Limb (tissue), 2 donors: ENCODE results near the gene LMTK3.
A peak's percentile ranks its signal among the peaks of the same experiment; 100 is the strongest.
"Not testable (repeated sequence)": the region's sequence is repeated elsewhere in the genome, so short reads cannot be mapped to it uniquely, and the experiment has no call there.

Experiments used
- DNase-seq, 2 donors: peaks; one replicate each; pipeline ENCODE4 v3.0.0-alpha.2; 2016; ENCODE audit errors: extremely low spot score in 2 of 2

LMTK3 gene

DNA sequence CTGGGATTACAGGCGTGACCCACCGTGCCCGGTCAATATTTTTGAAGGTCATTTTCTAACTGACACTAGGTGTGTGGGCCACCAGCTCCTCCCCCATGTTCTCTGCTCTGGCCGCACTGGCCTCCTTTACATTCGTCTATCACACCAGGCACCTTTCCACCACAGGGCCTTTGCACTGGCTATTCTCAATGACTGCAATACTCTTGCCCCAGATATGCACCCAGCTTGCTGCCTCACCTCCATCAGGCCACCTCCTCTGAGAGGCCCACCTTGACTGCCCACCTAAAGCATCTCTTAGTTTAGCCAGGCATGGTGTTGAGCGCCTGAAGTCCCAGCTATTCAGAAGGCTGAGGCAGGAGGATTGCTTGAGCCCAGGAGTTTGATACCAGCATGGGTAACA is 30.2 kb upstream of the LMTK3 start:
- DNase-seq, result no peak

DNA sequence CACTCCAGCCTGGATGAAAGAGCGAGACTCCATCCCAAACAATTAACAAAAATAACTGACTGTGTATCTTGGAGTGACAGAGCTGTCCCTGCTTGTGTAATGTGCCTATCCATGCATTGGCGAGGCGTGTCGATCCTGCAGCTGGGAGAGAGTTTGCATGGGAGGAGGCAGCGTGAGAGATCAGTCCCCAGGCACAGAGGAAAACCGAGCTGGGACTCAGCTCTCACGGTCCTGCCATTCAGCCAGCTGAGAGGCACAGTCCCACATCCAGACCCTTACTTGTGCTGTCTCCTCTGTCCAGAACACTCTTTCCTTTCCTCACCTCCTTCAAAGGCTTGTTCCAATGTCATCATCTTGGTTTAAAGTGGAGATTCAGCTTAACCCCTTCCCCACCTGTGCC is 28.5 kb upstream of the LMTK3 start:
- no peak for DNase-seq

DNA sequence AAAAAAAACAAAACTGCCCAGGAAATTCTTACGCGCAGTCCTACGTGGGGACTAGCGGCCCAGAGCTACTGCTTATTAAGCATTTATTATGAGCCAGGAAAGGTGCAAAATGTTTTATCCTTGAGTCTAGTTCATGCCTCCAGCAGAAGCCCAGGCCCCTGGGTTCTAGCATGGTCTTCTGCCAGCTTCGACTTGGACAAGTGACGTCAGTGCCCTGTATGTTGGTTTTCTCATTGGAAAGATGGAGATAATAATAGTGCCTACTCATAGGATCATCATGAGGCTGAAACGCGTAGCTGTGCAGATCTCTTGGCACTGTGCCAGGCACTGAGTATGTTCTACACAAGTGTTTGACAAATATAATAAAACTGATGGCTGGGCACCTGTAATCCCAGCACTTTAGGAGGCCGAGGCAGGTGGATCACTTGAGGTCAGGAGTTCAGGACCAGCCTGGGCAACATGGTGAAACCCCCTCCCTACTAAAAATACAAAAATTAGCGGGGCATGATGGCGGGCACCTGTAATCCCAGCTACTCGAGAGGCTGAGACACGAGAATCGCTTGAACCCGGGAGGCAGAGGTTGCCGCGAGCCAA is 28.0 kb upstream of the LMTK3 start:
- no peak for DNase-seq

DNA sequence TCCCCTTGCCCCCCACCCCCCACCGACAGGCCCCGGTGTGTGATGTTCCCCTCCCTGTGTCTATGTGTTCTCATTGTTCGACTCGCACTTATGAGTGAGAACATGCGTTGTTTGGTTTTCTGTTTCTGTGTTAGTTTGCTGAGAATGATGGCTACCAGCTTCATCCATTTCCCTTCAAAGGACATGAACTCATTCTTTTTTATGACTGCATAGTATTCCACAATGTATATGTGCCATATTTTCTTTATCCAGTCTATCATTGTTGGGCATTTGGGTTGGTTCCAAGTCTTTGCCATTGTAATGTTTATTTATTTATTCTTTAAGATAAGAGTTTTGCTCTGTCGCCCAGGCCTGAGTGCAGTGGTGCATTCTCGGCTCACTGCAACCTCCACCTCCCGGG is 26.4 kb upstream of the LMTK3 start:
- DNase-seq, result not testable (repeated sequence)

DNA sequence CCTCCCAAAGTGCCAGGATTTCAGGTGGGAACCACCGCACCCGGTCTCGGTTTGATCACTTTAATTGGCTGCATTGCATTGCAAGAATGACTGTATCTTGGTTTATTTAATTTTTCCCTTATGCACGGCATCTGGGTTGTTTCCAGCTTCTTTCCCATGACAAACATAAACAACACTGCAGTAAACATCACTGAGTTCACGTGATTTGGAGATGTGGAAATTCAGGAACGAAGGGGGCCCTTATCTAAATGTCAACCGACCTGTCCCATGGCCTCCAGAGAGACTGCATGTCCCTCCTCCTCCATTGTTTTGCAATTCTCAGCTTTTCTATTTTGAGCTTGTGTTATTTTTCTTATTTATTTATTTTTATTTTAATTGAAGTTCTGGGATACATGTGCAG is 25.9 kb upstream of the LMTK3 start:
- DNase-seq, result no peak

DNA sequence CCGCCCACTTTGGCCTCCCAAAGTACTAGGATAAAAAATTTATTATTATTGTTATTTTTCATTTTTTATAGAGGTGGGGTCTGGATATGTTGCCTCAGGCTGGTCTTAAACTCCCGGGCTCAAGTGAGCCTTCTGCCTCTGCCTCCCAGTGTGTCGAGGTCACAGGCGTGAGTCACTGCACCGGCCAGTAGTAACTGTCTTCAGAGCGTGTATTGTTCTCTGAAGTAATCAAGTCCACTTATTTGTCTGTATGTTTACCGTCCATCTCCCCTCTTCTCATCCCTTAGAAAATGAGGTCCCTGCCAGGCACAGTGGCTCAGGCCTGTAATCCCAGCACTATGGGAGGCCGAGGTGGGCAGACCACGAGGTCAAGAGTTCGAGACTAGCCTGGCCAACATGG is 22.1 kb upstream of the LMTK3 start:
- DNase-seq, result no peak

DNA sequence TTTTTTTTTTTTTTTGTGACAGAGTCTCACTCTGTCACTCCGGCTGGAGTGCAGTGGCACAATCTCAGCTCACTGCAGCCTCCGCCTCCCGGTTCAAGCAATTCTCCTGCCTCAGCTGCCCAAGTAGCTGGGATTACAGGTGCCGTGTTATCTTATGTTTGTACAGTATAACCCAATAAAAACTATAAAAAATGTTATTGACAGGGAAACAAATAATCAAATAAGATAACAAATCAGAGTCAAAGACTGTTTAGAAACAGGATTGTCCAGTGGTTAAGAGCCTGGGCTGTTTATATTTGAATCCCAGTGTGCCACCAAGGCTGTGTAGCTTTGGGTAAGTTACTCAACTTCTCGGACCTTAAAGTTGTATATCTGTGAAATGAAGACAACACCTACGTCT is 19.1 kb upstream of the LMTK3 start:
- no peak for DNase-seq

DNA sequence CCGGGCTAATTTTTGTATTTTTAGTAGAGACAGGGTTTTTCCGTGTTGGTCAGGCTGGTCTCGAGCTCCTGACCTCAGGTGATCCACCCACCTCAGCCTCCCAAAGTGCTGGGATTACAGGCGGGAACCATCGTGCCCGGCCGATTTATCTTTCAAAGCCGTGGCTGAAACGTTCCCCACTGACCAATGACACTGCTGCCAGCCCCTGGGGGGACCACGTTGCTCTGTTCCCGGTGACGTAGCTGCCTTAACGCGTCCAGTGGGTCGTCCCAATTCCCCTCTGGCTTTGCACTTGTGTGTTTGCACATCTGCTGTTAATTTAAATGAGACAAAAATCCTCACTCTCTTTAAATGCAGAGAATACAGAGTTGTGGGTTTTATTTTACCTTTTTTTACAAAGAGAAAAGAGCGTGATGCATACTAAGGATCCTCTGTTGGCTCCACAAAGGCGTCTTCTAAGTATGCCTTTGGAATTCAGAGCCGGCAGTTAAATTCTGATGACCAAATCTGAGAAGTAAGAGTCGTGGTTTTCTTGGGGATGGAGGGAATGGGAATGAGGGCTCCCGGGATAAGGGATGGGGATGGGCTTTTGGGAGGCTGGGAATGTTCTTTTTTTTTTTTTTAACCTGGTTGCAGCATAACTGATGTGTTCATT is 18.6 kb upstream of the LMTK3 start:
- no peak for DNase-seq

DNA sequence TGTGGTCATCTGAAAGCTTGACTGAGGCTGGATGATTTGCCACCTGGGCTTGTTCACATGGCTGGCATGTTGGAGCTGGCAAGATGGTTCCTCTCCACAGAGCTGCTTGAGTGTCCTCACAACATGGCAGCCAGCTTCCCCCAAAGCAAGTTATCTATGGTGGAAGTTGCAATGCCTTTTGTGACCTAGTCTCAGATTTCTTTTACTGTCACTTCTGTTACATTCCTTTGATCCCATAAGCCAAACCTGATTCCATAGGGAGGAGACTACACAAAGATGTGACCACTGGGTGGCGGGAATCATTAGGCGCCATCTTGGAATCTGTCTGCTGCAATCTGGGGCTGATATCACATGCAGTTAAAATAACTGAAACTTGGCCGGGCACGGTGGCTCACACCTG is 17.5 kb upstream of the LMTK3 start:
- no peak for DNase-seq

DNA sequence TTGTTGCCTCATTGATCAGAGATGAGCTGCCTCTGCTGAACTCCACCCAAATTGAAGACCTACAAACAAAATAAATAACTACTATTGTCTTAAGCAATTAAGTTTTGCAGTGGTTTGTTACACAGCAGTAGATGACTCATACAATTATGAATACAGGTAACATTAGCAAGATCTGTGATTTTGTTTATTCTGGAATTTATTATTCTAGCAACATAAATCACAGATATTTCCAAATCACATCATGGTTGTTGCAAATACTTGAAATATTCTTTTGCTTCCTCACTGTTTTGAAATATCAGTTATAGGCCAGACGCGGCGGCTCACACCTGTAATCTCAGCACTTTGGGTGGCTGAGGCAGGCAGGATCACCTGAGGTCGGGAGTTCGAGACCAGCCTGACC is 13.1 kb upstream of the LMTK3 start:
- DNase-seq, result no peak

DNA sequence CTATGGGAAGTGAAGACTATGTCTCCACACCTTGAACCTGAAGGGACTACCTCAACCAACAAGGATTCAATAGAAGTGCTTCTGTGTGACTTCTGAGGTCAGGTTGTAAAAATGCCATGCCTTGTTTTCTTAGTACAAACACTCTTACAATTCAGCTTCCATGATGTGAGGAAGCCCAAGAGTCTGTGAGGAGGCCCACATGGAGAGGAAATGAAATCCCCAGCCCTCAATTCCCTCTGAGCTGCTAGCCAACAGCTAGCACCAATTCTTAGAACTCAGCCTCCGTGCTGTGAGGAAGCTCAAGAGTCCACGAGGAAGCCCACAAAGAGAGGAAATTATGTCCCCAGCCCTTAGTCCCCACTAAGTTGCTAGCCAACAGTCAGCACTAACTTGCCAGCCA is 12.6 kb upstream of the LMTK3 start:
- DNase-seq, result no peak

DNA sequence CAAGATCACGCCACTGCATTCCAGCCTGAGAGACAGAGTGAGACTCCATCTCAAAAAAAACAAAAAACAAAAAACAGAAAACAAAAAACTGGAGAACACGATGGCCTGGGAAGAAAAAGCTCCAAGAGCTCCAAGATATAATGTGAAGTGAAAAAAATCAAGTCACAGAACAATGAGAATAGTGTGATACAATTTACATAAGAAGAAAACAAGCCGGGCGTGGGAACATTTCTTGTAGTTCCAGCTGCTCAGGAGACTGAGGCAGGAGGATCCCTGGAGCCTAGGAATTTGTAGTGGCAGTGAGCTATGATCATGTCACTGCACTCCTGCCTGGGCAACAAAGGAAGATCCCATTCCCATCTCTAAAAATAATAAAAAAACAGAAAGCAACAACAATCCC is 8.5 kb upstream of the LMTK3 start:
- DNase-seq, result no peak

DNA sequence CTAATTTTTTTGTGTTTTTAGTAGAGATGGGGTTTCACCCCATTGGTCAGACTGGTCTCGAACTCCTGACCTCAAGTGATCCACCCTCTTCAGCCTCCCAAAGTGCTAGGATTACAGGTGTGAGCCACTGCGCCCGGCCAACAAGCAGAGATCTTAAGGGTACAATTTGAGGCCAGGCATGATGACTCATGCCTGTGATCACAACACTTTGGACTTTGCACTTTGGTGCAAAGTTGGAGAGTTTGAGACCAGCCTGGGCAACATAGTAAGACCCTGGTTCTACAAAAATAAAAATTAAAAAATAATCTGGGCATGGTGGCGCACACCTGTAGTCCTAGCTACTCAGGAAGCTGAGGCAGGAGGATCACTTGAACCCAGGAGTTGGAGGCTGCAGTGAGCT is 7.8 kb upstream of the LMTK3 start:
- DNase-seq, result not testable (repeated sequence)

DNA sequence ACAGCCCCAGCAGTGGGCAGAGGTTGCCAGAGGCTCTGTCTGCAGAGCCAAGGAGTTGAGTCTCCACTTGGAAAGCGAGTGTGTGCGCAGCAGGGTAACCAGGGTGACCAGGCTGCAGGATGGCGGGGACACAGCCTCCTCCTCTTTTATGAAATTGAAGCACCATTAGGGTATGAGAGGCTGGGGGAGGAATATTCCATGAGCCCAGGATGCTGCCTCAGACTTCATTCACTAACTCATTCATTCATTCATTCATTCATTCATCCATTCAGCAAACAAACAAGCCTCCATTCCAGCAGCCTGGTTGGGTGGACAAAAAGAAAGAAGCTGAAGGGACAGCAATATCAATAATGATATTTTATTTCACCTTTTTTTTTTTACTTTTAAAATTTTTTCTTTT is 6.6 kb upstream of the LMTK3 start:
- DNase-seq, result no peak

DNA sequence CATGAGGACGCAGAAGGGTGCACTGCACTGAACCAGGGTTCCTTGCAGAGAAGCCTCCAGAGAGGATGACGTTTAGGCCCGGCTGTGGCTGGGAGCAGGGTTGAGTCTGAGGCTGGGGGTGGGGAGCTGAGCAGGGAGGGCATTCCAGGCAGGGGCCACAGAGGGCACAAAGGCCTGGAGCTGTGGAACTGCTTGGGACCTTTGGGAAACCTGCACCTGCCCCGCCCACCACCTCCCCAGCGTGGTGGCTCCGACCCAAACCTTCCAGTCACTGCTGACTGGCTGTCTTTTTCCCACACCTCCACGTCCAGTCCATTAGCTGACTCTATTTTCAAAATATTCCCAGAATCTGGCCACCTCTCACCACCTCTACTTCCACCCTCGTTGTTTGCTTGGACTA is 4.9 kb upstream of the LMTK3 start:
- no peak for DNase-seq

DNA sequence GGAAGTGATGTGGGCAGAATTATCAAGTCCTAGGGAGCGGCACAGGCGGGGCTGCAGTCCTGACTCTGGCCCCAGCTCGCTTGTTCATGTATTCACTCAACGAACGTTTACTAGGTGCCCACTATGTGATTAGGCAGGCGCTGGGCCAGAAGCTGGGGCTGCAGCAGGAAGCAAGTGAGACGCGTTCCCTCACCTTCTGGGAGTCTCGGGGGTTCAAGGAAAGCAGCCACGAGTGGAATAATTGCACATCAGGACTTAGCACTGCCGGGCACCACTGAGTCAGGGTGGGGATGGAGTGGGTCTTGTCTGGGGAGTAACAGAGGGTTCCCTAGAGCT is 2.5 kb upstream of the LMTK3 start:
- no peak for DNase-seq

DNA sequence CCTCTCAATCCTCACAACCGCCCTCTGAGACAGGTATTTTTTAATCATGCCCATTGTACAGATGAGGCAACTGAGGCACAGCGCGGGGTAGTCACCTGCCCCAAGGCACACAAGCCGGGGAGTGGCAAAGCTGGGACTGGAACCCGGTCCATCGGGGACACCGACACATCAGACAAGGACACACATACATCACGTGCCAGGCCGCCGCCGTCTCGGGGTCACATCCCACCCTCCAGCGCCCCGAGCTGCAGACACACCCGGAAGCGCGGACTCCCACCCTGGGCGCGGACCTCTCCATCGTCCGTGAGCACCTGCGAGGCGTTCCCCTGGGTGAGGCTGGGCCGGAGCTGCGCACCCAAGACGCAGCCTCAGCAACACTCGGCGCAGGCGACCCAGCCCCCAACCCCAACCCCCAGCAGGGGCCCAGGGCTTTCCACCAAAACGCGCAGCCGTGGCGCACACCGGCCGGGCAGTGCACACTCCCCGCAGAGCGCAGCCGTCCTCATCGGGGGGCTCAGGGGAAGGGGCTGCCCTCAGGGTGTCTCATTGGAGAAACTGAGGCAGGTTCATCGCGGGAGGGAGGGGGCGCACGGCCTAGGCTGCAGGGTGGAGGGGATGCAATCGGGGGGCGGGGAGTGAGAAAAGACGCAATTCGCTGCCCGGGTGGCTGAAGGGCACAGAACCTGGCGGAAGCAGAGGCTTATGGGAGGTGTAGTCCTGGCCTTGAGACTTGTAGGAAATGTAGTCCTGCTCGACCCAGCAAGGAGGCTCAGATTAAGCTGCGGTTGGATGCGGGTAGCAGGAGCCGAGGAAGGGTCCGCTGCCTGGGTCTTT is 1.9 kb upstream of the LMTK3 start:
- peak; percentile 56 to 79 for DNase-seq

DNA sequence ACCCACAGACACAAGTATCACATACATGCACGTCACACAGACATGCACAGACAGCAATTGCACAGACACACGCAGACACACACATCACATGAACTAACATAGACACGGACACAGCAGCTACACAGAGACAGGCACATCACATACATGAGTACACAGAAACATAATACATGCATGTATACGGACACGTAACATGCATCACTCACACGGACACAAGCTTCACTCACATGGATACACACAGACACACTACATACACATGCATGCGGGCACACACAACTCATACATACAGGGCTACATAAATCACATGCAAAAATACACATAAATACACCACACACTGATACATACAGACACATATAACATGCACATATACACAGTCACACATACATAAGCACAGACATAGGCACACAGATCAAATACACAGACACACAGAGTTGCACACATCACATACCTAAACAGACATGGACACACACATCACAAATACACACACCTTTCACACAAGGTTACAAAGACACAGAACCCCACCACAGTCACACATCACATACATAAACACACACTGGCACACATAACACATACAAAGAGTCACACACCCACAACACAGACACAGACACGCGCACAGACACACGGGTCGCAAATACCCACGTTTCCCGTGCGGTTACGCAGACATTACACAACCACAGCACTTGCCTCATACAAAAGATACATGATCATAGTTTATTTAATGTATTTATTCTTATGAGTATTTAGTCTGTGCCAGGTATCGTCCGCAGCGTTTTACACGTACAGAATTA is 1.1 kb upstream of the LMTK3 start:
- no peak for DNase-seq

DNA sequence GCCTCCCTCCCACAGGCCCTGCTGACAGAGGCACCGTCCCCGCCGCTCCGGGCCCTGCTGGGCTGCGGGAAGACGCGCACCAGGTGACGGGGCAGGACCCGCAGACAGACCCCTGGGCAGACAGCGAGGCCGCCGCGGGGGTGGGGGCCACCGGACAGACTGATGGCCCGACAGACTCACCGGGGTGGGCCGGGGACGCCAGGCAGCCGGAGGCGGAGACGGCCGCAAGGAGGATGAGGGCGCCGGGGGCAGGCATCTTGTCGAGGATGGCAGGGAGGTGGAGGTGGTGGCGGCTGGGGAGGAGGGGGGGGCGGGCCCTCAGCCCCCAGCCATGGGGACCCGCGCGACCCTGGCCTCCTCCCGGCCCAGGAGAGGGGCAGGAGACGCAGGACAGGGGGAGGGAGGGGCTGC is 309 bp downstream of the LMTK3 start:
- peak in 1 of 2 donors; percentile 51 for DNase-seq

DNA sequence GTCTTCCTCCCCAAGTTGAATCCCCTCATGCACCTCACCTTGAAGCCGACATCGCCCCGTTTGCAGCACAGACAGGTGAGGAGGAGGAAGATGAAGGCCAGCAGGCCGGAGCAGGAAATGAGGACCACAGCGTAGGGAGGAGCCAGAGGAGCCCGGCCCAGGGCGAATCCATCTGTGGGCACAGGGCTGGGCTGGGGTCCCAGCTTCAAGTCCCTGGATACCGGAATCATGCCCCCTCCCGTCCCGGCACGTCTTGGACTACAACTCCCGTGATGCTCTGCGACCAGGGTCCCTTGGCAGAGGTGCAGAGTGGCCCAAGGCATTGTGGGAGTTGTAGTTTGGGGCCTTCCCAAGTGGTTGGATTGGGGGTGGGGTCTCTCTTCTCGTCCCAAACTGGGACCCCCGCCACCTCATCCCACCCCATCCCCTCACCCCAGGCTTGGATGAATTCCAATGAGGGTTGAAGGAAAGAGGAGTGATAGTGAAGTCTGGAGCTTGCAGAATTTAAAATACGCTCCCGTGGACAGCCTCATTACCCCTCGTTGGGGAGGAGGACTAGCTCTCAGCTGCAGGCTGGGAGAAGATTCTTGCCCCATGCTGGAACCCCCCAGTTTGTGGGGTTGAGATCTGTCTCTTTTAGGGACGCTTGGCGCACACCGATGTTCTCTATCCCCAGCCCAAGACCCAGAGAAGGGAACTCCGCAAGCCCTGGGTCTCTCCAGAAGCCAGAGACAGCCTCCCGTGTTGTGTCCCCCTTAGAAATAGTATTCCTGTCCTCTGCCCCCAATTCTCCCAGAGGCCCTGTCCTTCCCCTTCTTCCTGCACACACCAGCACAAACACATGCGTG is 990 bp downstream of the LMTK3 start:
- peak; percentile 44 to 86 for DNase-seq

DNA sequence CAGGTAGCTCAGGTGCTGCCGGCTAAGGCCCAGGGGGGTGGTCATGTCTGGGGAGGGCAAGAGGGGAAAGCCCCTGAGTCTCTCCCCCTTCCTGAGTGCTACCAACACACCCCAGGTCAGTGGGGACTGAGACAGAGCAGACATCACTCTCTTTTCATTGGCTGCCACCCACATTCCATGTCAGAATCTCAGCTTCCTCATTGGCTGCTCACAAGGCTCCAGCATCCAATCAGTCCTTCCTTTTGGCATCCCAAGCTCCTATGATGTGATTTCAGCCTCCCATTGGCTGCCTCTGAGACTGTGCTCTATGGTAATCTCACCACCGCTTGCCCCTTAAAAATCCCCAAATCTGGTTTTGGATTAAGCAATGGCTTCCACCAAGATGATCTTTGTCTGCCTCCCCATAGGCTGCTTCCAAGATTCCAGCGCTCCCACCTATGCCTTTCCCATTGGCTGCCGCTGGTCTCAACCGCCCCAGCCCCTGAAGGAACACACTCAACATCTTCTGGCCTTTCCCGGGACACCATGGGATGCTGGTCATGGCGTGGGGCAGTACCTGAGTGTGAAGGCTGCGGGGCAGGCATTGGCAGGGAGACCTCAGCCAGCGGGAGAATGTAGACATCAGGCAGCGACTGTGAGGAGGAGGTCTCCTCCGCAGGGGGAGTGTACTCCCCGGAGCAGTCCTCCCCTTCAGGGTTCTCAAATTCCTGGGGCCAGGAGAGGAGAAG is 2.0 kb downstream of the LMTK3 start:
- no peak for DNase-seq
